Stimulated activated CD4-positive, alpha-beta T cell treated with anti-CD3 and anti-CD28 coated beads, Interleukin-4, amount 100 ng/mL, for 48 hours (primary cell): ENCODE results near the gene PRKCI.
A peak's percentile ranks its signal among the peaks of the same experiment; 100 is the strongest.
"Not testable (repeated sequence)": the region's sequence is repeated elsewhere in the genome, so short reads cannot be mapped to it uniquely, and the experiment has no call there.

Source experiments
- DNase-seq, 2 donors: peaks; one replicate each; pipeline ENCODE4 v3.0.0-alpha.2; 2020; ENCODE audit warnings: low read depth in 2 of 2

The PRKCI gene

DNA sequence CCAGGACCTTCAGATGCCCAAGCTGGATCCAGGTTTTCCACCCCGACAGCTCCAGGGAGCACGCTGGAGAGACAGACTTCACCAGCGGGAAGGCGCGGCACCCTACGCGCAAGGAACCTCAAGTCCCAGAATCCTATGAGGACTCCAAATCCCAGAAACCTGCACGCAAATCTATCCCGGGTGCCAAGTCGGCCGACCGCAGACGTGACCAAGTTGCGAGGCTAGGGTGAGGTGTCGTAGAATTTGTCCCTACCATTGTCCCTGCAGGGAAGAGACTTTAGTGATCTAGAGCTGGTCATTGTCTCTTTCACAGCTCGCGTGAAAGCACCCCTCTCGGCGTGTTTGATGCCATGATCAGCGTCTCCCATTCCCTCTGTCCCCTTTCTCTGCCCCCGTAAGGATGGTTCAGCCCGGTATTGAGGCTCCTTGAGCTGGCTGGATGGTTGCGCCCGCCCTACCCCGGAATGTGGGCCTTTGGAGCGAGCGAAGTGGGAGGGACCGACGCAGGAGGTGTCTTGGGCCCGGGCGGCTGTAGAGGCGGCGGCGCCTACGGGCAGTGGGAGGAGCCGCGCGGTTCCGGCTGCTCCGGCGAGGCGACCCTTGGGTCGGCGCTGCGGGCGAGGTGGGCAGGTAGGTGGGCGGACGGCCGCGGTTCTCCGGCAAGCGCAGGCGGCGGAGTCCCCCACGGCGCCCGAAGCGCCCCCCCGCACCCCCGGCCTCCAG lies at the start of gene PRKCI:
Gene PRKCI, plus strand, starts transcription at position 501 of the 723 bp plus-strand sequence. CDS start 246 bp downstream, outside the sequence.
- peak; percentile 83 to 87 for DNase-seq

DNA sequence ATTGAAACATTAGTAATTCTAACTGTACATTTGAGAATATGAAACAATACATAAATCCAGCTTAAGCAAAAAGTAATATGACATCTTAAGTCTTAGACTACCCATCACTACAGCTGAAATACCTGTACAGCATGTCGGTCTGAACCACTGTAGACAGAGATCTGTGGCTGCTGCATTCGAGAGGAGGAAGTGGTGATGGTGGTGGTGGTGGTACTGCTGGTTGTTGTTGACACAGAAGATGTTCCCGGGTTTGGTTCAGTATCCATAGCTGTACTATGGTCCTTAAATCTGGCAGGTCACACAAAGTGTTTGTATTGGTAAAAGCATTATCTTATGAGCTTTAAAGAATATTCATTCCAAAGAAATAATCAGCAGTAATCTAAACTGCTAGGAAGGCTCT lies 43.6 kb upstream of the PRKCI start:
- no peak for DNase-seq

DNA sequence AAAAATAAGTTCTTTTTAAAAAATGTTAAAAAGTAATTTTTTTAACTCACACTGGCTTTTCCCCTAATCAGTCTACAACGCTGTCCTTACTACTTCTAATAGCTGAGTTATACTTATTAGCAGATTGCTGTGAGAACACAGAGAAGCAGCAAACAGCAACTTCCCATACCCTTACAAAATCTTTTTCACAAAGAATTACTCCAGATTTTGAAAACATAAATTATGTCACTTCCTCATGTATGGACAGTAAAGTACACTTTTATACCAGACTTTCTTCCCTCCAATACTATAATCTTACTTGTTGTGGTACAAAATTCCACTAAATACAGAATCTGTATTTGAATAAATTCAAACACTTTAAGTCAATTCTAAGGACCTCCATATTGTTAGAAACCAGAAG lies 42.8 kb upstream of the PRKCI start:
- no peak for DNase-seq

DNA sequence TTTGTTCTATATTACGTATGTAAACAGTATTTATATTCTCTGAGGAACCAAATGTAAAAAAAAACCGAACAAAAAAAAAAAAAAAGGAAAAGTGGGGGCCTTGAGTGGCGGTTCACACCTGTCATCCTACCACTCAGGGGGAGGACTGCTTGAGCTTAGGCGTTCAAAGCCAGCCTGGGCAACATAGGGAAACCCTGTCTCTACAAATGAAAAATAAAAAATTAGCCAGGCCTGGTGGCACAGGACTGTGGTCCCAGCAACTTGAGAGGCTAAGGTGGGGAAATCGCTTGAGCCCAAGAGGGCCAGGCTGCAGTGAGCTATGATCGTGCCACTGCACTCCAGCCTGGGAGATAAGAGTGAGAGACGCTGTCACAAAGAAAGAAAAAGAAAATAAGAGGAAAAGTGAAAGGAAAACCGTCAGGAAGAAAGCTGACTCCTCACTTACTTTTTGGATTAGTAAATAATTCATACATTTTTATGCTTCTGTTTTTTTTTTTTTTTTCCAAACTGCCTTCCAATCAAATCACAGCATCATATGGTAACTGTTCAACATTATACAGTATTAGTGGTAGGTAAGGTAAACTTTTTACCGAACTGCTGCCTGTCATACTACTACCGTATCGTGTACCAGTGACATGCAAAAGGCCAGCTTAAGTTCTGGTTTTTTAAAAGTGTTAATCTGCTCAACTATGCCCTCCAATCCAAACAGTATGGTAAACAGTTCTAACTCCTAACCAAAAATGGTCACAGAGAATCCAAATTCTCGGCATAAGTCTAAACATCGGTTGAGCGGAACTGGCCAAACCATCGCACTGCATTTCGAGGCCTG lies 41.9 kb upstream of the PRKCI start:
- no peak for DNase-seq

DNA sequence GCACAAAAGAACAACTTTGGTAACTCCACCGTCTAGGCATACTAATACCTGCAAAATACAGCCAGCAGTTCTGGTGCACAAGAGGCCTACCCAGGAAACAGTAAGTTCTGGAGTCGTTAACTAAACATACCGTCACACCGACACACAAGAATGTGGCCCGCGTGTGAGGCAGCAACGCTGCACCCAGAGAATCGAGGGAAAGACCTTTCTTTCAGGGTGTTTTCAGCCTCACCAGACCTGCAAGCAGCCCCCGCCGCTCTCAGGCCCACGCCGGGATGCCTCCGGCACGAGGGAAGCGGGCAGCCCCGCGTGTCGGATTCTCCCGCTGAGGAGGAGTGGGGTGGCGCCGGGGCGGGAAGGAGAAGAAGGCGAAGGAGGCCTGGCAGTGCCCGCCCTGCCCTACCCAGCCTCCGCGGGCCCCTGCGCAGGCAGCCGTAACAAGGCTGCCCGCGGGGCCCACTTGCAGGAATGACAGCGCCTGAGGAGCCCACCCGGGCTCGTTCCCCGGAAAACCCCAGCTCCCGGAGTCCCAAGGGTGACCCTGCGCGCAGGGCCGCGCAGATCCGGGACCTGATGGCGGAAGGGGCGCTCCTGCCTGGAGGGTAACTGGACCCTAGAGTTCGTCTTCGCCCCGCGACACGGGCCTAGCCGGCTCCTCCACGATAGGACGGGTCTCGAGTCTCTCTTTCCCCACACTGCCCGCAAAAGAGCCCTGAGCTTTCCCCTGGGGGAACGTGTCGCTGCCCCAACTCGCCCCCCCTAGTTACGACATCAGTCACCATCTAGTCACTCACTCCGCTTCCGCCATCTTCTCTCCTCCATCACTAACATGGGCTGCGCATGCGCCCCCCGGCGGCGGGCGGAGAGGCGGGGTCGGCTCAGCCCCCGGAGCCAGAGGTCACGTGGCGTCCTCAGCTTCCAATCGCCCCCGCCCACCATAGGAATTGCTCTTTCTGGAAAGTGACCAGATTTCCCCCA lies 41.0 kb upstream of the PRKCI start, which contains the start of gene PHC3:
Gene PHC3, minus strand, starts transcription at position 826 of the 978 bp plus-strand sequence. Its CDS starts 18 bp downstream, at position 808.
- peak; percentile 84 to 90 for DNase-seq

DNA sequence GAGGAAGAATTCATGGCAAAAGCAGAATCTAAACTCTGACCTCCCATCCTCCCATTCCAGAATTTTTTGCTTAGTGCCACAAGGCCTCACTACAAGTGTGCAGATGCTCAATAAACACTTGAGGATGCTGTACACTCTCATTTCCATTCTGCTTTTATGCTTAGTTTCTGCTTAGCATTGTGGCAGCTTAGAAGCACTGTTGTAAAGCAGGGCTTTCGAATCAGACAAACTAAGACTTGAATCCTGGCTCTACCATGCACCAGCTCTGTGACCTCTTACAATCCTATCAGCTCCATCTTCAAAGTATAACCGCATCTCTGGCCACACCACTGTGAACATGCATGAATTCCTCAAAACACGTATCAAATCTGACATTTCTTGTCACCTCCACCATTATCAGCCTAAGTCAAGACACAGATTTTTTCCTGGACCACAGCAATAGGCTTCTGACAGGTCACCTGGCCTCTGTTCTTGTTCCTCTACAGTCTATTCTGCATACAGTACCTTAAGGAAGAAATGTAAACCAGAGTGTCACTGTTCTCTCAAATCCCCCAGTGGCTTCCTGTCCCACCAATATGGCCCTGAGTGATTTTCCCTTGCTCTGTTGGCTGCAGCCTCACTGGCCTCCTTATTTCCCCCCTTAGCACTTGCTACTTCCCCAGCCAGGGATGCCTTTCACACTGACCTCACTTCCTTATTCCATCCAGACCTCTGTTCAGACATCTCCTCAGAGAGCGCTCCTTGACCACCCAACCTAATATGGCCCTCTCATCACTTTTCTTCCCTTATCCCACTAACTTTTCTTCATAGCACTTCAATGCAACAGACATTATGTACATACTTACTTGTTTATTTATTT lies 32.6 kb upstream of the PRKCI start:
- DNase-seq: no peak

DNA sequence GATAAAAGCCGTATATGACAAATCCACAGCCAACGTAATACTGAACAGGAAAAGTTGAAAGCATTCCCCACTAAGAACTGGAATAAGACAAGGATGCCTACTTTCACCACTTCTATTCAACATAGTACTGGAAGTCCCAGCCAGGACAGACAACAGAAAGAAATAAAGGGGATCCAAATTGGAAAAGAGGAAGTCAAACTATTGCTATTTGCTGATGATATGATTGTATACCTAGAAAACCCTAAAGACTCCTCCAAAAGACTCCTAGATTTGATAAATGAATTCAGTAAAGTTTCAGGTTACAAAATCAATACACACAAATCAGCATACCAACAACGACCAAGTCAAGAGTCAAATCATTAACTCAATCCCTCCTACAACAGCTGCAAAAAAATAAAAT lies 26.5 kb upstream of the PRKCI start:
- not testable (repeated sequence) for DNase-seq

DNA sequence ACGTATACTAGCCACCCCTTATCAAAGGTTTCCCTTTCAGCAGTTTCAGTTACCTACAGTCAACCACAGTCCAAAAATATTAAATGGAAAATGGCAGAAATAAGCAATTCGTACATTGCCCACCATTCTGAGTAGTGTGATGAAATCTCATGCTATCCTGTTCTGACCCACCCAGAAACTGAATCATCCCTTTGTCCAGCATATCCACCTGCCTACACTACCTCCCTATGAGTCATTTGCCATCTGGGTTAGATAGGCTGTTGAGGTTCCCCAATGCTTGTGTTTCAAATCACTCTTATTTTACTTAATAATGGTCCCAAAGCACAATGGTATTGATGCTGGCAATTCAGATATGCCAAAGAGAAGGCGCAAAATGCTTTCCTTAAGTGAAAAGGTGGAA lies 25.4 kb upstream of the PRKCI start:
- DNase-seq: no peak

DNA sequence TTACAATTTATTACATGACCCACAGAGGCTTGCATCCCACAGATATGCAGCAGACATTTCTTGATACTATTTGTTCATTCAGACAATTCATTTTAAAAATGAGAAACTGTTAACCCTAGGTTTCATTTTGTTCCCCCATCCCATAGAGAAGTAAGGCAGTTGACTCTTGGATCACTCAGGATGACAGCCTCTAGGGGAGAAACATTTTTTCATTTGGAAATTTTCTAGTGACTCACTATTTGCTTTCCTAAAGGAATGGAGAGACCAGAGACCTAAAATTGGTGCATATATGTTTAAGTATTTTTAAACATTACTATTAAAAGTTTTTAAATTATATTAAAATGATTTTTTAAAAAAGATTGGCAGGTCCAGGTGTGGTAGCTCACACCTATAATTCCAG lies 21.2 kb upstream of the PRKCI start:
- no peak for DNase-seq

DNA sequence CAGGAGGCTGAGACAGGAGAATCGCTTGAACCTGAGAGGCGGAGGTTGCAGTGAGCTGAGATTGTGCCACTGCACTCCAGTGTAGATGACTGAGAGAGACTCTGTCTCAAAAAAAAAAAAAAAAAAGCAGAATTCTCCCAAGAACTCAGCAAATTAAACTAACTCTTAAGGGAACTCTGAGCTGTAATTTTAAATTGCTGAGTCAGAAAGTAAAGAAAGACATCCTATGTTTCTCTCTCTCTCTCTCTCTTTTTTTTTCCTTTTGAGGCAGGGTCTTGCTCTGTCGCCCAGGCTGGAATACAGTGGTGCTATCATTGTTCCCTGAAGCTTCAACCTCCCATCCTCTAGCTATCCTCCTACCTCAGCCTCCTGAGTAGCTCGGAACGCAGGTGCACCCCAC lies 20.7 kb upstream of the PRKCI start:
- no peak for DNase-seq

DNA sequence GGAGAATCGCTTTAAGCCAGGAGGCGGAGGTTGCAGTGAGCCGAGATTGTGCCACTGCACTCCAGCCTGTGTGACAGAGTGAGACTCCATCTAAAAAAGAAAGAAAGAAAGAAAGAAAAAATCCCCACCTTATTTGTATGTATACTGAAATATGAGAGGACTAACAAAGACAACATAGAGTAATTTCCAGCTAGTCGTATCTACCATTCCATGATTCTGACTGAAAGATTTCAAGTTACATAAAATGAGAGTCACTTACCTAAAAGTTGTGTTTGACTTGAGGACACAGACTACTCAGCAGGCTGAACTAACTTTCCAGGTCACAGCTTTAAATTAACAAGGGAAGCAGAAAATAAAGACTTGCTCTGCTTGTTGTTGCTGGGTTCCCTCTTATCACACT lies 18.8 kb upstream of the PRKCI start:
- no peak for DNase-seq

DNA sequence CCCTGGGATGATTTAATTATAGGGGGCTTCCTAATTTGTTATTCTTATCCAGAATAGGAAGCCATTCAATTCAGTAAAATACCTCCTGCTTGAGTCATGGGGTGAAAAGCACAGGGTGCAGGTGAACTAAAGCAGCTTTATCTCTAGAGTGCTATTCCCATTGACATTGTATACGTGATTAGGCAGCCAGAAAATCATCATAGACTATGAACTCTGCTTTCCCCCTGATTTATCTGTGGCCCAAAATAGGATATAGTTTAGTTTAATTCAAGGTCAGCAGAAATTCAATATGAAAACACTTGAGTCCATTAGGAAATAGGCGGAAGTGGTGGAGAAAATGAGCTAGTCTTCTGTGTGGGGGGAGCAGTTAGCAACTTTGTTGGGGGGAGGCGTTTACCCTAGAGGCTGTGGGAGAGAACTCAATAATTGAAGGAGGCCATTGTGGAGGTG lies 18.2 kb upstream of the PRKCI start:
- DNase-seq: no peak

DNA sequence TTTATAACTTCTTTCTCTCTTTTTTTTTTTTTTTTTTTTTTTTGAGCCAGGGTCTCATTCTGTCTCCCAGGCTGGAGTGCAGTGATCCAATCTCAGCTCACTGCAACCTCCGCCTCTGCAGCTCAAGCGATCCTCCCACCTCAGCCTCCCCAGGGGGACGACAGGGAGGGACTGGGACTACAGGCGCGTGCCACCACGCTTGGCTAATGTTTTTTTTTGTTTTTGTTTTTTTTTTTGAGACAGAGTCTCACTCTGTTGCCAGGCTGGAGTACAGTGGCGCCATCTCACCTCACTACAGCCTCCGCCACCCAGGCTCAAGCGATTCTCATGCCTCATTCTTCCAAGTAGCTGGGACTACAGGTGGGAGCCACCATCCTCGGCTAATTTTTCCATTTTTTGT lies 17.7 kb upstream of the PRKCI start:
- no peak for DNase-seq

DNA sequence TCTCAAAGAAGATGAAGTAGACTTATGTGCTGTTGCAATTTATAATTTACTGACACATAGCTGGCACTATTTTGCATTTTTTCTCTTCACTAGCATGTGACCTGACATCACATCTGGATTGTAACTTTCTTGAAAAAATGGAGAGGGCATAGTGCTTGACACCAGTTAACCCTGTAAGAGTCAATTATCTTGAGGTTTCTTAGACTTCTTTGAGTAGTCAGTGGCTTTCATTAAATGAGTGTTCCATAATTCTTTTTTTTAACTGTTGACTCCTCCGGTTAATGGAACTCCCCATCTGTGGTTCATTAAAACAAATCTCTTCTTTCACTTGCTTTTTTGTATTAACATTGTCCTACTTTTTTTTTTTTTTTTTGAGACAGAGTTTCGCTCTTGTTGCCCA lies 16.9 kb upstream of the PRKCI start:
- no peak for DNase-seq

DNA sequence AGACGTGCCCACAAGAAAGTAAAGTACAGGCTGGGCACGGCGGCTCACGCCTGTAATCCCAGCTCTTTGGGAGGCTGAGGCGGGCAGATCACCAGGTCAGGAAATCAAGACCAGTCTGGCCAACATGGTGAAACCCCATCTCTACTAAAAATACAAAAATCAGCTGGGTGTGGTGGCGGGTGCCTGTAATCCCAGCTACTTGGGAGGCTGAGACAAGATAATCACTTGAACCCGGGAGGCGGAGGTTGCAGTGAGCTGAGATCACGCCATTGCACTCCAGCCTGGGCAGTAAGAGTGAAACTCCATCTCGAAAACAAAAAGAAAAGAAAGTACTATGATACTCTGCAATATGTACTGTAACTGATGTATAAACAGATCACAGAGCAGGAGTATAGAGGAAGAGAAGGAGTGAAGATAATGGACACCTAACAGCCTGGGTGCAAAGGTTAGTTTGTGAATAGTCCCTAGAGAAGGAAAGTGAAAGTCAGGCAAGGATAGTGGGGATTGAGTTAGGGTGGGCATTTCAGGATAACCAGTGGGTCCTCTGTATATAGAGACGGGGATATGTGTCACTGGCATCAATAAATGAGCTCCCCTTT lies 16.0 kb upstream of the PRKCI start:
- DNase-seq: not testable (repeated sequence)

DNA sequence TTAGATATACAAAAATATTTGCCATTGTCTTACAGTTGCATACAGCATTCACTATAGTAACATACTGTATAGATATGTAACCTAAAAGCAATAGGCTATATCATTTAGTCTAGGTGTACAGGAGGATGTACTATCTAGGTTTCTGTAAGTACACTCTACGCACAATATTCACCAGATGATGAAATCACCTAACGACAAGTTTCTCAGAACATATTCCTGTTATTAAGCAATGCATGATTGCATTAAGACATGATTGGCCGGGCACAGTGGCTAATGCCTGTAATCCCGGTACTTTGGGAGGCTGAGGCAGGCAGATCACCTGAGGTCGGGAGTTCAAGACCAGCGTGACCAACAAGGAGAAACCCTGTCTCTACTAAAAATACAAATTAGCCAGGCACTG lies 14.5 kb upstream of the PRKCI start:
- no peak for DNase-seq

DNA sequence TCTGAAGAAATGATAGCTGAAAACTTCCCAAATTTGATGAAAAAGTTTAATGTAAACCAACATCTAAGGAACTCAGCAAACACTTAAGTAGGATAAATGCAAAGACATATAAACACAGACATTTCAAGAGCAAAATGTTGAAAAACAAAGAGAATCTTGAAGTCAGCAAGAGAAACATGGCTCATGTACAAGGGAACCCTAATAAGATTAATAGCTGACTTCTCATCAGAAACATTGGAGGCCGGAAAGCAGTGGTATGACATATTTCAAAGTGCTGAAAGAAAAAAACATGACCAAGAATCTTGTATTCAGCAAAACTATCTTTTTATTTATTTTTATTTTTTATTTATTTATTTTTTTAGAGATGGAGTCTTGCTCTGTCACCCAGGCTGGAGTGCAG lies 10.6 kb upstream of the PRKCI start:
- DNase-seq: no peak

DNA sequence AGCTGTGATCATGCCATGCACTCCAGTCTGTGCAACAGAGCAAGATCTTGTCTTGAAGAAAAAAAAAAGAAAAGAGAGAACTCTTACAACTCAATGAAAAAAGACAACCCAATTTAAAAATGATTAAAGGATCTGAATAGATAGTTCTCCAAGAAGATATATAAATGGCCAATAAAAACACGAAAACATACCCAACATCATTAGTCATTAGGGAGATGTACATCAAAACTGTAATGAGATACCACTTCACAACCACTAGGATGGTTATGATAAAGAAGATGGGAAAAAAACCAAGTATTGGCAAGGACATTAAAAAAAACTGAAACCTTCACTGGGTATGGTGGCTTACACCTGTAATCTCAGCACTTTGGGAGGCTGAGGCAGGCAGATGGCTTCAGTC lies 2.4 kb upstream of the PRKCI start:
- no peak for DNase-seq

DNA sequence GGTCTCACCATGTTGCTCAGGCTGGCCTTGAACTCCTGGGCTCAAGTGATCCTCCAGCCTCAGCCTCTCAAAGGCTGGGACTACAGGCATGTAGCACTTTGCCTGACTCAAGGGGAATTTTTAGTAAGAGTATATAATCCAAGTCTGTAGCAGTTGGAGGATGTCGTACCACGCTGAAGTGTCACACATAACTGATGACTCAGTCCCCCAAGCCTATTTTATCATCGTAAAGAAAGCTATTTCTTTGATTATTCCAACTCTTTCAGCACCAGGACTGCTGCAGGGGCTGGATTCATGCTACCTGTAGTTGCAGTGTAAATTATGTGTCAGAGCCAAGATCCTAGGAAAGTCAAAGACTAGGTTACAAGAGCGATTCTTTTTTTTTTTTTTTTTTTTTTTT lies 1.4 kb upstream of the PRKCI start:
- no peak for DNase-seq
